ENCODE measurements around the gene B3GAT3. TPM values are rescaled to one million over a fixed set of nuclear protein-coding genes. Genes with fewer than 3 reads are reported as not detected.

The B3GAT3 gene
- 10 to 100 TPM; 28.6 to 56.5 (median 37.0) TPM for total RNA-seq

GRCh38 chr11:62621567-62622470 is at the start of gene B3GAT3:
Gene B3GAT3, minus strand, starts transcription at chr11:62621986. Its CDS starts 39 bp downstream, at chr11:62621947.
- H3K27ac ChIP-seq: peak within 1 kb of the TSS; percentile 78 to 92
- H3K4me3 ChIP-seq: peak within 1 kb of the TSS; percentile 53 to 88 (median 59)
- in situ Hi-C loops (cut with MboI; ENCODE audit: low pct_unique_long_range_greater_than_20kb in 2 of 9, low sequenced_read_pairs in 9 of 9, unreplicated experiment in 9 of 9): no loop called here
- 0 to 54% (median 10%) methylated on average over 1 to 7 of the region's 77 CpGs; no CpG with 5 or more reads in 2 of the 10 experiments for WGBS, 10 experiments
- peaks cover 12 to 14% of the 10 kb centered on the region in 2 donors for H3K4me1 ChIP-seq (replicated peaks in 1 of 2)
- peak; percentile 90 to 97 (median 96) for ATAC-seq (replicated peaks in 6 of 8)

- H3K27ac ChIP-seq: peak overlapping the region; percentile 81 to 88
- in situ Hi-C loops (cut with MboI; ENCODE audit: low pct_unique_long_range_greater_than_20kb in 2 of 9, low sequenced_read_pairs in 9 of 9, unreplicated experiment in 9 of 9): no loop called here
- peak overlapping the region; percentile 45 to 75 (median 66) for H3K4me3 ChIP-seq
- WGBS, 10 experiments: 0 to 4% (median 1%) methylated on average over 4 to 12 of the region's 17 CpGs; no CpG with 5 or more reads in 6 of the 10 experiments
- peaks cover 20 to 26% of the 10 kb centered on the region in 2 donors for H3K4me1 ChIP-seq (replicated peaks in 1 of 2)
- peak; percentile 6 to 45 (median 34) for ATAC-seq (replicated peaks in 6 of 8)
Measured at GRCh38 chr11:62671236-62671607, 49.4 kb upstream of the B3GAT3 start.

GRCh38 chr11:62669420-62670161 is 47.8 kb upstream of the B3GAT3 start:
- in situ Hi-C loops (cut with MboI; ENCODE audit: low pct_unique_long_range_greater_than_20kb in 2 of 9, low sequenced_read_pairs in 9 of 9, unreplicated experiment in 9 of 9): no loop called here
- ATAC-seq (replicated peaks in 6 of 8): no peak
- Histone ChIP-seq H3K4me1 (replicated peaks in 1 of 2) (peaks cover 20 to 27% of the 10 kb centered on the region in 2 donors), H3K4me3 (no peak overlapping the region), H3K27ac (no peak overlapping the region)
- WGBS, 10 experiments: 50 to 100% (median 69%) methylated on average over 1 to 3 of the region's 4 CpGs; no CpG with 5 or more reads in 2 of the 10 experiments

DNA sequence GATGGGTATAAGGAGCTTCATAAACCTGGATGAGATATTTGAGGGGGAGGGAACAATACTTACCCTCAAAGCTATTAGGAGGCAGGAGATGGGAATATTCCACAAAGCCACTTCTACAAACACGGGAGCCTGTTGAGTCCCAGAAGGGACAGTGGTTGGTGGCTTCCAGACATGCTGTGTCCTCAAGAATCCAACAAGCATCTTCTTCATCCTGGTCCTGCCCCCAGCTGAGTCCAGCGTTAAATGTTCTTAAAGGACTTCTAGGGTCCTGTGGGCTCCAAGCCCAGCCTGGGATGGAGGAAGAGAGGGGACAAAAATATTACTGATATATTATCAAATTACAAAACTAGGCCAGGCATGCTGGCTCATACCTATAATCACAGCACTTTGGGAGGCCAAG is 45.7 kb upstream of the B3GAT3 start:
- WGBS, 10 experiments: 67 to 100% (median 100%) methylated on average over 1 to 2 of the region's 2 CpGs; no CpG with 5 or more reads in 5 of the 10 experiments

GRCh38 chr11:62666259-62666926 is 44.6 kb upstream of the B3GAT3 start:
- H3K4me1 ChIP-seq (replicated peaks in 1 of 2): peaks cover 19 to 21% of the 10 kb centered on the region in 2 donors
- in situ Hi-C loops (cut with MboI; ENCODE audit: low pct_unique_long_range_greater_than_20kb in 2 of 9, low sequenced_read_pairs in 9 of 9, unreplicated experiment in 9 of 9): no loop called here
- H3K27ac ChIP-seq: peak overlapping the region; percentile 57 to 69
- 6 to 40% (median 32%) methylated on average over 1 to 9 of the region's 16 CpGs; no CpG with 5 or more reads in 3 of the 10 experiments for WGBS, 10 experiments
- peak in 1 of 8 experiments; percentile 0 for ATAC-seq (replicated peaks in 6 of 8)
- peak overlapping the region; percentile 63 to 87 (median 70) for H3K4me3 ChIP-seq

More for the DNA sequence above, 45.7 kb upstream of the B3GAT3 start:
- in situ Hi-C loops (cut with MboI; ENCODE audit: low pct_unique_long_range_greater_than_20kb in 2 of 9, low sequenced_read_pairs in 9 of 9, unreplicated experiment in 9 of 9): no loop called here
- Histone ChIP-seq H3K27ac (no peak overlapping the region), H3K4me1 (replicated peaks in 1 of 2) (peaks cover 19 to 21% of the 10 kb centered on the region in 2 donors), H3K4me3 (no peak overlapping the region)
- ATAC-seq (replicated peaks in 6 of 8): no peak

- in situ Hi-C loops (cut with MboI; ENCODE audit: low pct_unique_long_range_greater_than_20kb in 2 of 9, low sequenced_read_pairs in 9 of 9, unreplicated experiment in 9 of 9): no loop called here
- peak; percentile 6 to 53 (median 45) for ATAC-seq (replicated peaks in 6 of 8)
- Histone ChIP-seq H3K27ac (peak overlapping the region; percentile 57 to 69), H3K4me3 (peak overlapping the region; percentile 63 to 87 (median 70)), H3K4me1 (replicated peaks in 1 of 2) (peaks cover 17 to 19% of the 10 kb centered on the region in 2 donors)
- 0 to 5% (median 0%) methylated on average over 4 to 10 of the region's 39 CpGs; no CpG with 5 or more reads in 5 of the 10 experiments for WGBS, 10 experiments
Measured at GRCh38 chr11:62665599-62666258, 43.9 kb upstream of the B3GAT3 start.

GRCh38 chr11:62665075-62665598 is 43.4 kb upstream of the B3GAT3 start, which contains the start of the genes C11orf98 and CSKMT:
Gene C11orf98, minus strand, starts transcription at chr11:62665210. Its CDS starts 41 bp downstream, at chr11:62665169.
Gene CSKMT, plus strand, starts transcription at chr11:62665312. Its CDS starts 568 bp downstream, at chr11:62665880.
- Histone ChIP-seq H3K4me1 (replicated peaks in 1 of 2) (peaks cover 14 to 16% of the 10 kb centered on the region in 2 donors), H3K4me3 (peak within 1 kb of the TSS; percentile 63 to 87 (median 70)), H3K27ac (peak within 1 kb of the TSS; percentile 71 to 77)
- peak; percentile 83 to 91 (median 90) for ATAC-seq (replicated peaks in 6 of 8)
- 0% methylated on average over 1 to 9 of the region's 47 CpGs; no CpG with 5 or more reads in 4 of the 10 experiments for WGBS, 10 experiments
- in situ Hi-C loops (cut with MboI; ENCODE audit: low pct_unique_long_range_greater_than_20kb in 2 of 9, low sequenced_read_pairs in 9 of 9, unreplicated experiment in 9 of 9): no loop called here

- in situ Hi-C loops (cut with MboI; ENCODE audit: low pct_unique_long_range_greater_than_20kb in 2 of 9, low sequenced_read_pairs in 9 of 9, unreplicated experiment in 9 of 9): no loop called here
- ATAC-seq (replicated peaks in 6 of 8): peak; percentile 15 to 58 (median 40)
- peak overlapping the region; percentile 71 to 77 for H3K27ac ChIP-seq
- H3K4me3 ChIP-seq: peak overlapping the region; percentile 63 to 87 (median 70)
- WGBS, 10 experiments: 0 to 8% (median 0%) methylated on average over 1 to 22 of the region's 36 CpGs; no CpG with 5 or more reads in 2 of the 10 experiments
- H3K4me1 ChIP-seq (replicated peaks in 1 of 2): peaks cover 14 to 16% of the 10 kb centered on the region in 2 donors
Measured at GRCh38 chr11:62664405-62665074, 42.8 kb upstream of the B3GAT3 start.

GRCh38 chr11:62656796-62657429 is 35.1 kb upstream of the B3GAT3 start:
- ATAC-seq (replicated peaks in 6 of 8): no peak
- no peak overlapping the region for H3K4me3 ChIP-seq
- H3K4me1 ChIP-seq (replicated peaks in 1 of 2): peaks cover 3 to 5% of the 10 kb centered on the region in 2 donors
- H3K27ac ChIP-seq: no peak overlapping the region
- in situ Hi-C loops (cut with MboI; ENCODE audit: low pct_unique_long_range_greater_than_20kb in 2 of 9, low sequenced_read_pairs in 9 of 9, unreplicated experiment in 9 of 9): no loop called here
- WGBS, 10 experiments: 39 to 83% (median 58%) methylated on average over 1 to 4 of the region's 5 CpGs; no CpG with 5 or more reads in 2 of the 10 experiments

DNA sequence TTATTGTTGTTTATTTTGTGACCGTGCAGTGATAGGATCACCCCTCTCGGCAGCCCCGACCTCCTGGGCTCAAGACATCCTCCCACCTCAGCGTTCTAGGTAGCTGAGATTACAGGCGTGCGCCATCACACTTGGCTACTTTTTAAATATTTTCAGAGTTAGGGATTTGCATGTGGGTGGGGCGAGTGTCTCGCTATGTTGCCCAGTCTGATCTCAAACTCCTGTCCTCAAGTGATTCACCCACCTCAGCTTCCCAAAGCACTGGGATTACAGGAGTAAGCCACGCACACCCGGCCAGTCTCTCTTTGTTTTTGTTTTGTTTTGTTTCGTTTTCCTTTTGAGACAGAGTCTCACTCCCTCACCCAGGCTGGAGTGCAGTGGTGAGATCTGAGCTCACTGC is 32.5 kb upstream of the B3GAT3 start:
- in situ Hi-C loops (cut with MboI; ENCODE audit: low pct_unique_long_range_greater_than_20kb in 2 of 9, low sequenced_read_pairs in 9 of 9, unreplicated experiment in 9 of 9): no loop called here
- Histone ChIP-seq H3K4me3 (no peak overlapping the region), H3K27ac (no peak overlapping the region), H3K4me1 (replicated peaks in 1 of 2) (peaks cover 3 to 7% of the 10 kb centered on the region in 2 donors)
- no peak for ATAC-seq (replicated peaks in 6 of 8)
- WGBS, 10 experiments: 40 to 100% (median 93%) methylated on average over 1 to 10 of the region's 11 CpGs; no CpG with 5 or more reads in 4 of the 10 experiments

Measured in motor neuron (in vitro differentiated cells).